Activated CD8-positive, alpha-beta memory T cell treated with anti-CD3 and anti-CD28 coated beads for 24 hours (primary cell): ENCODE measurements around the gene PLEKHM2.

Source experiments
- DNase-seq: peaks from one replicate; pipeline ENCODE4 v3.0.0-alpha.2; 2020

The PLEKHM2 gene

DNA sequence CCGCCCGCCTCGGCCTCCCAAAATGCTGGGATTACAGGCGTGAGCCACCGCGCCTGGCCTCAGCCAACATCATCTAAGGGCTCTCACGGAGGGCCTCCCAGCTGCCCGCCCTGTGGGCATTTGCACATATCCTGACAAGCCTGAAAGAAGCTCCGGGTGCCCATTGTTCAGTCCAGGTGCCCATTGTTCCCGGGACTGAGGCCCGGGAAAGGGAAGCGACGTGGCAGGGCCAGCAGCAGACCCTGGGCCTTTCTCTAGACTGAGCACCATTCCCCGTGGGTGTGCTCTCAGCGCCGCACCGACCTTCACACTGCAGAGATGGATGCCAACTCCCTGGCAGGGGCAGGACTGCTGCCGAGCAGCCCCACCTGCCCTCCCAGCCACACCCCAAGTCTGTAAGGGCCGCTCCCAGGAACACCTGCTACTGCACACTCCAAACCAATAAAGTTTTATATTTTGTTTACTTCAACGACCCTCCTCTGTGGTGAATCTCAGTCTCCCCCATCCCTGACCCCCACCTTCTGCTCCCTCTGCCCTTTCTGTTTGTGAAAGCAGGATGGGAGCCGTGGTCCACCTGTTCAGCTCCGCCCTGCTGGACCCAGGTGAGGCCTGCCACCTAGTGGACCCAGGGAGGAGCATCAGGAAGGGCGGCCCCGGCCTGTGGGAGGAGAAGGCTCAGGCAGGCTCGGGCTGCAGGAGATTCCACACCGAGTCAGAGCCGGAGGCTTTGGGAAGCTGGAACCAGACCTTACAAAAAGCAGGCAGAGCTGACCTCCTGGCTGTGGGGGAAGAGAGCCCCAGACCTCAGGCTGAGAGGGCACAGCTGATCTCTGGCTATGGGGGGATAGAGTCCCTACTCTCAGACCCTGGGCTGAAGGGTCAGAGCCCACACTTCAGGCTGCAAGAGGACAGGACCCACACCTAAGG lies 57.1 kb downstream of the PLEKHM2 start:
- DNase-seq = peak; percentile 83

DNA sequence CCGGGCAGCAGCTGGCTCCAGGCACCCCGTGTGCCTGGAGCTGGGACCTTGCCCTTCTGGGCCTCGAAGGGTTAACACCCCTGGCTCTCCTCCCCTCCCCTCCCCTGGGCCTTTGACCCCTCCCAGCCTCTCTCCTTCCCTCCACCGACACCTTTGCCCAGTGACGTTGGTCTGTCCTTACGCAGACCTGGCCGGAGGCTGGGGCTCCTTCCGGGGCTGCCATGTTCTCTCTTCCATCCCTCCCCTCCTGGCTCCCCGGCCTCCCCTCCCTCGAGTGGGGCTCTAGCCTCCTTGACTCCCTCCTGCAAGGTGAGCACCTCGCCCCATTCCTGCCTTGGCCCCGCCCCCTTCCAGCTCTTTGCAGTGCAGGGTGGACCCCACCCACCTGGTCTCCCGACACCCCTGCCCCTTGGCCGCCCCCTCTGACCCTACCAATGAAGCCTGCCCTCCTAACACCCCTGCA lies 58.2 kb downstream of the PLEKHM2 start, which contains the start of gene TMEM82:
Gene TMEM82 (plus strand): TSS at position 161 of the 463 bp plus-strand sequence. CDS start 61 bp downstream, at position 222.
- no peak for DNase-seq

DNA sequence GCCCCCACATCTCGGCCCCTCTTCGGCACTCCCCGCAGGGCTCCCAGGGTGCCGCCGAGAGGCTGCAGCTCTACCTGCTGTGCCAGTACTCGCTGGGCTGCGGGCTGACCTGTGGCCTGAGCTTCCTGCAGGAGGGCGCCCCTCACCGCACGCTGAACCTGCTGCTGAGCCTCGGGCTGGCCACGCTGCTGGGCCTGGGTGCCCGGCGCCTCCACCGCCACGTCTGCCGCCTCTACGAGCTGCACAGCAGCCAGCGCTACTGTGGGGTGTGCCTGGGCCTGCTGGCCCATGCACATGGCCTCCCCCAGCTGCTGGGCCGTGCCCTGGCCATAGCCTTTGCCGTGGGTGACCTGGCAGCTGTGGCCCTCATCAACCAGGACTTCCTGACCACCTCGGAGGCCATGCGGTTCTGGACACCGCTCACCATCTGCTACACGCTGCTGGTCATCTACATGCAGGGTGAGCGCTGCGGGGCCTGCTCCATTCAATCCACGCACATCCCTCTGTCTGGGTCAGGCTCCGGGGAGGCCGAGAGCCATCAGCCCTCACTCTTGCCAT lies 60.1 kb downstream of the PLEKHM2 start:
- no peak for DNase-seq

DNA sequence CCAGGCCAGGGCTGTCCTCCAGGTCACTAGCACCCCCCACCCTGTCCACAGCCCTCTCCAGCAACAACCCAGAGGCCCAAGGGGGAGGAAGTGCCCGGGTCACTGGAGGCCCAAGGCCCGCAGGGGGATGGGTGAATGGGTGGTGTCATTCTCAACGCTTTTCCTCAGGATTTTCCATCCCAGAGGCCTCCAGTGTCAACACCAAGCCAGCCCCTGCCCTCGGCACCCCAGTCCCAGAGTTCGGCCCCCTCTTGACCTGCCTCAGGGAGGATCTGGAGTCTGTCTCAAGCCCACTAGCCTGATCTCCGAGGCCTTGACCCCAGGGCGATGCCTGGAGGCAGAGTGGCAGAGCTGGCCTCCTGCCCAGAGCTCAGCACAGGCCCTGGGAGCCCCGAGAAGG lies 63.3 kb downstream of the PLEKHM2 start:
- no peak for DNase-seq

DNA sequence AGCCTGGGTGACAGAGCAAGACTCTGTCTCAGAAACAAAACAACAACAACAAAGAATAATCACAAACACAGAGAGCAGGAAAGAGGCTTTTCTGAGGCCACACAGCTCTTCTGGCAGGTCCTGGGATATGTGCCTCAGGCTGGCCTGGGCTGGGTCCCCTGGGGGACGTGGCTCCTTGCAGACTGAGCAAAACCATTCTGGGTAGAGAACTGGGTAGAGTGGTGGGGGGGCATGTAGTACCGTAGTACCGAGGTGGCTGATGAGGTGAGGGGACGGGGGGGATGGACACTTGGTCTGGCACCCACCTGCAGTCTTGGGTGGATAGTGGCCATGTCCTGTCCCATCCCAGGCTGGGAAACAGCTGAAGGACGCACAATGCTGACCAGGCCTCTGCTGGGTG lies 64.1 kb downstream of the PLEKHM2 start:
- no peak for DNase-seq

DNA sequence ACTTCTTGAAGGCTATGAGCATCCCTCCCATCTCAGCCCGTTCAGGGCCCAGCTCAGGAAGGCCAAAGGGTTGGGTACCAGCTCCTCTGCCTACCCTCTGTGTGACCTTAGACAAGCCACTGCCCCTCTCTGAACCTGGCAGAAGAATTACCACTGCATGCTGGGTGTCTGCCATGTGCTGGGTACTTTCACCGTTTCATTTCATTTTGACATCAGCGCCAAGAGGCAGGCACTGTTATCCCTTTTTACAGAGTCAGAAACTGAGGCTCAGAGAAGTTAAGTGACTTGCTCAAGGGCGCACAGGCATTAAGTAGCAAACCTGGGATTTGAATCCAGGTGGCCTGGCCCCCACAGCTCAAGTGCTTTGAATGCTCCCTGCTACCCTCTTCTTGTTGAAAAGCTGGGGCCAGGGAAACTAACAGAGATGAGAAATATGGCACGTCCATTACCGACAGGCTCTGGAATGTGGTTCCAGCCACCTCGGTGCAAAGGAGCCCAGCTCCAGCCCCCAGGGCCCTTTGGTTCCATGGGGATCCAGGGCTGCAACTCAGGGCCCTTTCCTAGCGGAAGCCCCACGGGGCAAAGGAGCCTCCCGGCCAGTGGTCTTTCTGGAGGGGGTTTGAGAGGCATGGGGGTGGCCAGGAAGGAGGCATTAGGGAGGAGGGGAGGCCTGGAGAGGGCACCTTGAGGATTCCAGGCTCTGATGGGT lies 64.7 kb downstream of the PLEKHM2 start:
- DNase-seq = no peak

DNA sequence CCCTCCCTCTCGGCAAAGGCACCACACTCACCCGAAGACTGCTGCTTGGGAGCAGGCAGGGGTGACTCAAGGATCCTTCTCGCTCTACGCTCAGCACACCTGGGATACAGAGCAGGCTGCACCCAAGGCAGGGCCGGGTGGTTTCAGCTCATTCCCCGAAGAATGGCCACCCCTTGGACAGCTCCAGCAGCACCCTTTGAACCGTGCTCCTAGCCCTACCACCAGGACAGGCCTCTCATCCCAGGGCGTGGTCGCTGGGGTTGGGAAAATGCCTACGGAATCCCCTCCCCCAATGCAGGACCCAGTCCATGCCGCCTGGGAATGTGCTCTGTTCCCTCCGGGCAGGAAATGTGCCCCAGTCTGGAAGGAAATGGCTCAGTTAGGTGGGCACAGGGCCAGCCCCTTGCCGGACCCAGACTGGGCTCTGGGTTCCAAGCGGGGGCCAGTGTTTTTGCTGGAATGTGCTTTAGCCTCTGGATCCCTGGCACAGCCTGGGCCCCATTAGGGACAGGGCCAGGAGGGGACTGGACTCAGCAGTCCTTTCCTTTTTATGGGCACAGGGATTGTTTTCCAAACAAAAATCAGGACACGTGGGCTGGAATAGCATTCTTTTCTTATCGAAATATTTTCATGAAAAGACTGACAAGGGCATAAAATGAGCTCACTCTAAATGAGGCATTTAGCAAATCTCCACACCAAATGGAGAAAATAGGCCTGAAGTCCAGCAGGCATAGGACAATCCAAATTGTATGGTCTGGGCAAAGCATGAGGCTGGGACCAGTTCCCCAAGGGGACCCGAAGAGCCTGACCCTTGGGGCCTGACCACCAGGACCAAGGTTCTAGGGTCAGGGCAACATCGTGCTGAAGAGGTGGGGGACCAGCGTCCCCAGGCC lies 65.5 kb downstream of the PLEKHM2 start:
- no peak for DNase-seq

DNA sequence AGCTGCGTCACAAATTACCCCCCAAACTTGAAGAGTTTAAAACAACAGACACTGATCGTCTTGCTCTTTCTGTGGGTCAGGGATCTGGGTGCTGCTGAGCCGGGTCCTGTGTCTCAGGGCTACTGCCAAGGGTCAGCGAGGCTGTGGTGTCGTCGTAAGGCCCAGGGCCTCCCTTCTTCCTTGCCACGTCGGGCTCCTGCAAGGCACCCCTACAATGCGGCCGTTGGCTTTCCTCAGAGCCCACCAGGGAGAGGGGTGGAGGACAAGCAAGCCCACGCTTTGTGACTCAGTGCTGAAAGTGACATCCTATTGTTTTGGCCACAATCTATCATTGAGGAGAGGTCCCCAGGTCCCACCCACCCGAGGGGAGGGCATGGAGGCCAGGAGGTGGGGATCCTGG lies 66.8 kb downstream of the PLEKHM2 start:
- no peak for DNase-seq

DNA sequence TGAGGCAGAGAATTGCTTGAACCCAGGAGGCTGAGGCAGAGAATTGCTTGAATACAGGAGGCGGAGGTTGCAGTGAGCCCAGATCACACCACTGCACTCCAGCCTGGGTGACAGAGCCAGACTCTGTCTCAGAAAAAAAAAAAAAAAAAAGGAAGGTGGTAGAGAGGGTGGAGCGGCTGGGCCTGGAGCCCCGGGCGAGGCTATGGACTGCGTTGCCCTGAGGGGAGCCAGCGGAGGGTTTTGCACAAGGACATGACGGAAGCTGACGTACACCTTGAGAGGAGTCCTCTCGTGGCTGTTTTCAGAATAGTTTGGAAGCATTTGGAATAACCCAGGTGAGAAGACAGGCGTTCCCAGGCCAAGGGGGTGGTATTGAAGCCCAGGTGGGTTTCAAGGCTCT lies 67.6 kb downstream of the PLEKHM2 start:
- DNase-seq = no peak

DNA sequence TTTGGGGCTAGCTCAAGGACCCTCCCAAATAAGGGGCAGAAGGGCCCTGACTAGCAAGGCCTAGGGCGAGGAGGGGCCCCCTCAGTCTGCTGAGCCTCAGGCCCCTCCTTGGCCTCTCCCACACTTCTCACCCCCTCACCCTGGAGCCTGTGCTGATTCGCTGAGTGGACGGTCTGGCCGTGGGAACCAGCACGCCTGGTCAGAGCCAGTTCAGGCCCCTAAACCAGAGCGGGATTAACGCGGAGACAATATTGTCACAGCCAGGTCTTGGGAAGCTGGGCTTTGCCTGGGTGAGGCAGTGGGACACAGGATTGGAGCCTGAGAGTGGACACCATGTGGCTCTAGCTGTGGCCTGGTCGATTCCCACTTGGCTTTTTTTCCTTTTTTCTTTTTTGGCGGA lies 69.7 kb downstream of the PLEKHM2 start:
- DNase-seq = no peak

DNA sequence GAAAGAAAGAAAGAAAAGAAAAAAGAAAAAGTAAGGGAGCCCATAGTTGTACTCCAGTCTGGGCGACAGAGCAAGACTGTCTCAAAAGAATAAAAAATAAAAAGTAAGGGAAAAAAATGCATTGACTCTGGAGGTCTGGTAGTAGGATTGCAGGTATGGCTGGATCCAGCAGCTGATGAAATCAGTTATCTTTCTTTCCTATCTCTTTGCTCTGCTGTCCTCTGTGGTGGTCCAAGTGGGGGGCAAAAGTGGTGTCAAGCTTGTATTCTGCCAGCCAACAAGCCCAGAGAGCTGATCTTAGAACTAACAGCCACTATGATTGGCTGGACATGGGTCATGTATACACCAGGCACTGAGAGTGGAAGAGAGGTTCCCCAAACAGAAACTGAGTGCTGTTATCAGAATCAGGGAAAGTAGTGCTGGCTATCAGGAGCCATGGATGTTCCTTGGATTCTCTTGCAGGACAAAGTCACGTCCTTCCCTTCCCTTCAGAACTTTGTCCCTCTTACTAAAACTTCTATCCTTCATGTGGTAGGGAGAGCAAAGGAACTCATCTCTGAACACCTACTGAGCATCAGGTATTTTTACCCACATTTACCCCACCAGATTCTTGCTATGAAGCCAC lies 71.0 kb downstream of the PLEKHM2 start:
- DNase-seq = no peak

DNA sequence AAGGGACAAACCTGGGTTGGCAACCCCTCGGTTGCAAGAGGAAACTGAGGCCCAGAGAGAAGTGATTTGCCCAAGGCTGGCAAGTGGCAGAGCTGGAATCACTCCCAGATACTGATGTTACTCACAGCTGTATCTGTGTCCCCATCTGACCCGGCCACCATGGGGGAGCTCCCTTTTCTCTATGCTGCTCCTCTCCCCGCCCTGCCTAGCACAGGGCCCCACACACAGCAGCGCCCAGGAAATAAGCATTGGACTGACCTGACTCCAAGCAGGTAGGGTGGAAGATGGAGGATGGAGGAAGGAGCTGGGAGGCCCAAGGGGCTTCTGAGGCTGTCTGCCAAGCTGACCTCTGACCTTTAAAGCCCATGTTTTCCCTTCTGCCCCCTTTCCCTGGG lies 71.5 kb downstream of the PLEKHM2 start:
- no peak for DNase-seq

DNA sequence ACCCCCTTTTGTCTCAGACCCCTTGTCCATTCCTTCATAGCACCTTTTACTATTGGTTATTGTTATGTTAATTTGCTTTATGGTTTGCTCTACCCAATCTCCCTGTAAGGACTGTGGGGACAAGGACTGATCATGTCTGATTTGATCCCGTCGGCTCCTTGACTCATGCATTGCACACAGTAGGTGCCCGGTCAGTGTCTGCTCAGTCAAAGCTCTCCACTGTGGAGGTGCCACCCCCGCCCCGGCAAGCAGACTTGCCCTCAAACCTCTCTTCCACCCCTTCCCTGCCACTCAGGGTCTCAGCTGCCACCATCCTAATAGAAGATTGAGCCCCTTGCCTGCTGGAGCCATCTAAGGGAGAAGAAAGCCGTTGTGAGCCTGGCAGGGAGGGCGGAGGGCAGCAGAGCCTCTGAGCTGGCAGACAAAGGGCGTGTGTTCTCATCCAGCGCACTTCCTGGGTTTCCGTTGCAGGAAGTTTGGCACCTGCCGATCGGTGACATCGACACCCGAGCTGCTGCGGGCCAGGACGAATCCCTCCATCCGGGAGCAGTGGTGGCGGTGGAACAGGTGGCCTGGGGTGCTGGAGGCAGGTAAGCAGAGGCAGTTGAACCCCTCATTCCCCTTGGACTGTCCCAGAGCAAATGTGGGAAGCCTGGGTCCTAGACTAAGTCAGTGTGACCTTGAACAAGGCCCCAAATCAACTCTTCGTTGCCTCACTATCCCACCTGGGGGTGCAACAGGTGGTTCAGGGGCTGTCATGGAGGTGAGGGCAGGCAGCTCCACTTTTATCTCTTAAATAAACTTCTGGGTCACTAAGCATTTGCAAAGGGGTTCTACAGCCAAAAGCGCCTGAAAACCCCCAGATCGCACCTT lies 72.3 kb downstream of the PLEKHM2 start:
- no peak for DNase-seq

DNA sequence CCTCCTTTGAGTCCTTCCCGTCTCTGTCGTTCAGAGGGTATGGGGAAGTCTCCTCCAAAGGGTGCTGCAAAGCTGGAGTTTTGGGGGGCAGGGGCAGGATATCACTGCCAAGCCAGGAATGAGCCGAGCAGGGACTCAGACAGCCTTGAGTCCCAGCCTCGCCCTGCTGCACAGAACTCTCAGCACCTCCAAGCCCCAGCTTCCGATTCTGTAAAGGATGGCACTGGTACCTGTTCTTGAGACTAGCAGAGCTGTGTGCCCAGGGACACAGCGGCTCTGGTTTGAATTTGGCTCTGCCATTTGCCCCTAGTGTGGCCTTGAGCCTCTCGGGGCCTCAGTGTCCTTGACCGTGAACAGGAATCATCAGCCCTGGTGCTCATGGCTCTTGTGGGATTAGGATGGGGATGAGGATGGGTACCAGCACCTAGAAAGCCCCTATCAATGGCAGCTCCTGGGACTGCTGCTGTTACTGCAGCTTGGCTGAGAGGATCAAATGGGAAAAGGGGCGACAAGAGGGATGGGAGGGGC lies 73.0 kb downstream of the PLEKHM2 start:
- no peak for DNase-seq

DNA sequence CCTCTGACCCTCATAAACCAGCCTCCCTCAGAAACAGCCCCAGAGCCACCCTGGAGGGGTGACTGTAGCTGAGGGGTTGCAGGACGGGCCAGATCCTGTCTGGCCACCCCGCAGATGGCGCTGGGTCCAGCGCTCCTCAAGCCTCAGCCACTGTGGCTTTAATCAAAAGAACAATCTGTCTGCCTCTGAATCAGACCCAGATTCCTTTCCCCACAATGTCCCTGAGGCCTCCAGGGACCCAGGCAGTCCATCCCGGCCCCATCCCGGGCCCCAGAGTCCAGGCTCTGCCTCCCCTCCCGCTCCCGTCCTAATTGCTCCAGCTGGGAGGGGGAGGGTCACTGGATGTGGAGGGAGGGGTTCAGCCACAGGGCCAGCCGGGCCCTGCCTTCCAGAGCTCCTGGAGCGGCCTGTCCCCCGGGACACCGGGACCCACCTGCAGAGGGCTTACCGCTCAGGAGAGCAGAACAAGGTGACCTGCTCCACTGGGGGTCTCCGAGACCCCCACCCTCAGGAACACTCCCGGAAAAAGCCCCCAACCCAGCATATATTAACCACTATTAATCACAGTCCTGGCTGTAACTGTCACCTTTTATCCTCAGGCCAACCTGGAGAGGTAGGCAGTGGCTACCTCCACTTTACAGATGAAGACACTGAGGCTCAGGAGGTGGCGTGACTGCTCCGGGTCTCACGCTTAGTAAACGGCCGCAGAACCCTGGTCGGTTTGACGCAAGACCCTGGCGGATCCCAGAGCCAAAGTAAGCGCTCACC lies 73.6 kb downstream of the PLEKHM2 start:
- no peak for DNase-seq

DNA sequence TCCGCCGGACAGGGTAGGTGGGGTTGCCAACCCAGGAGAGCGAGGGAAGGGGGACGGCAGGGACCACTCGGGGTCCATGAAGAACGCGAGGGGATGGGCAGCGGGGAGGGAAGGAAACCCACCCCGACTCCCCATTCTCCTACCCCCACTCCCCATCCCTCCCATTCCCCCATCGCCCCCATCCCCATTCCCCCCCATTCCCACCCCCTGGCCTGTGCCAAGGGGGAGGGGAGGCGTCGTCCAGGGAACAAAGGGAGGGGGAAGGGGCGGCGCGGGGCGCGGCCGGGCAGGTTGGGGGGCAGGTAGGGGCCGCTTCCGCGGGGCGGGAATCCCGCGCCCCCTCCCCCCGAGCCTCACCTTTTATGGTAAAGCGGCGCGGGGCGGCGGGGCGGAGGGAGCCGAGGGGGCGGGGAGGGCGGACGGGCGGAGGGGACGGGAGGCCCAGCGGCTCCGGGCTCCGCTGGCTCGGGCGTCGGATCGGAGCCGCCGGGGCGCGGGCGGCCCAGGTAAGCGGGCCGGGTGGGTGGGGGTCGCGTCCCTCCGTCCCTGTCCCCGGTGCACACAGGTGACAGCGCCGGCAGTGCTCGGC lies 74.3 kb downstream of the PLEKHM2 start, which contains the start of gene FBLIM1:
Gene FBLIM1 (plus strand): TSS at position 453 of the 589 bp plus-strand sequence. CDS start 6,189 bp downstream, outside the sequence.
- DNase-seq = no peak

DNA sequence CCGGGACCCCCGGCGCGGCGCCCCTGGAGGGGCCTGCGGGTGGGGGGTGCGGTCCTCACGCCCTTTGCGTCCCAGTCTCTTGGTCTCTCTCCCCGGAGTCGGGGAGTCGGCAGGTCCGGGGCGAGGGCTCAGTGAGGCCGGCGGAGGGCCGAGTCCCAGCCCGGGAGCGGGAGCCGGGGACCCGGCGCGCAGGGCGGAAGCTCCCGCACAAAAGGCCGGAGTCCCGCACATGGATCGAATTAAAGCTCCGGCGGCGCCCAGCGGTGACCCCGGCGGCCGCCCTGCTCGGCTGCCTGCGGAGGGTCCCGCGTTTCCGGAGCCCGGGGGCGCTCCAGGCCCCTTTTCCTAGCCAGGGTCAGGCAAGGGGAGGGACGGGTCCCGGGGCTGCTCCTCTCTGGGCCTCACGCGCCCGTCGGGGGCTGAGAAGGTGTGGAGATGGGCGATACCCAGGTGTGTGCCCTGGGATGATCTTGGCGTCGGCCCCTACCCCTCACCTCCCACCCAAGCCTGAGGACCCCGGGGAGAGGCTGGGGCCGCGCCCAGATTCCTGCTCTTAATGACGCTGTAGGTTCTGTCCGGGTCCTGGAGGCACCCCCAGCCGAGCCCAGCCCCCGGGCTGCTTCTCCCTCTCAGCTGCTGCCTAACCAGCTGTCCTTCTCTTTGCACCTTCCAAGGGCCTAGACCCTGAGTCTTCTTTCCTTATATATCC lies 75.0 kb downstream of the PLEKHM2 start:
- DNase-seq = no peak

DNA sequence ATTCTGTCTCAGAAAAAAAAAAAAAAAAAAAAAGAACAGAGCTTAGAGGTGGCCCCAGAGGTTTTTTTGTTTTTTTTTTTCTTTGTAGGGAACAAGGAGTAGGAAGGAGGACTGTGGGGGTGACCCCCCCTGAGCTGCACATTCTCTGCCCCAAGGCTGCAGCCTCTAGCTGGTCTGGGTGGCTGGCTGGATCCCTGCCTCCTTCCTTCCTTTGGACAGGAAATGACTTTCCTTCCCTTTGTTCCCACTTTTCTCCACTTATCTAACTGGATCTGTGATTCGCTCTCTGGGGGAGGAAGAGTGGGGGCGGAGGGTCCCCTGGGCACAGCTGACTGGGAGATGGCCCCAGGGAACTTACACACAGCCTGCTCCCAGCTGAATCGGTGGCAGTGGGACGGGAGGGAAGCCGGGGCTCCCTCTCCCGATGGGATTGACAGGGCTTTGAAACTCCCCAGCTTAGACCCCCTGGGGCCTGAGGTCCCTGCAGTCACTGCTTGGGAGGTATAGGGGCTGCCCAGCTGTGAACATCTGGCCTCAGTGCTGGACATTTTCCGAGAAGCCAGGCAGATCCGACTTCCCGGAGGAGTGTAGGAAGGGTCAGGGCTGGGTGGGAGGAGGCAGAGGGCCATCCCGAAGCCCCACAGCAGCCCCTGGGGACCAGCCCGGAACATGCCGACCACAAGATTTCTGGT lies 76.5 kb downstream of the PLEKHM2 start:
- no peak for DNase-seq
